H1 (cell line): ENCODE measurements around the gene CDK5RAP2. TPM values are rescaled to one million over a fixed set of nuclear protein-coding genes. Genes with fewer than 3 reads are reported as not detected.

Experiments used
- CTCF ChIA-PET: fragments of 300-600 bp; sonication (Branson Sonifier 250); formaldehyde crosslinking; loops from one replicate; lab custom pipeline; 2021; ENCODE audit not compliant: partially characterized antibody; lab: Charles Lee
- POLR2A ChIA-PET: fragments of 300-600 bp; sonication (Branson Sonifier 250); formaldehyde crosslinking; loops from one replicate; lab custom pipeline; 2021; ENCODE audit warnings: inconsistent platforms; ENCODE audit not compliant: partially characterized antibody; lab: Charles Lee
- DNase-seq, 2 experiments: peaks; one replicate each; pipeline versions ENCODE4 v3.0.0 to v3.0.0-alpha.2; 2010 to 2022; ENCODE audit warnings: low spot score in 2 of 2, low read depth in 1 of 2, mixed read lengths in 1 of 2
- FAIRE-seq: peaks from 2 replicates; lab custom pipeline; 2011; peaks lifted over from hg19 to GRCh38; lab: Jason Lieb, UNC
- H2AFZ ChIP-seq: 2 replicates; pipeline ENCODE4 v1.8.1; 2012; ENCODE audit warnings: low read length, inconsistent platforms
- H2AK5ac ChIP-seq: 2 replicates; pipeline ENCODE4 v1.6.1; 2013; ENCODE audit warnings: low read depth, low read length
- H2BK120ac ChIP-seq: replicated peaks from 2 replicates; pipeline ENCODE3; 2013; ENCODE audit warnings: low read depth, low read length, inconsistent platforms
- H2BK12ac ChIP-seq: 2 replicates; pipeline ENCODE4 v1.6.1; 2013; ENCODE audit warnings: low read depth, low read length
- H2BK15ac ChIP-seq: 2 replicates; pipeline ENCODE4 v1.6.1; 2013; ENCODE audit warnings: low read length
- H2BK20ac ChIP-seq: 2 replicates; pipeline ENCODE4 v1.6.1; 2013; ENCODE audit warnings: low read length
- H2BK5ac ChIP-seq: 2 replicates; pipeline ENCODE4 v1.6.1; 2013; ENCODE audit warnings: low read depth, low read length
- H3K14ac ChIP-seq: 2 replicates; pipeline ENCODE4 v1.6.1; 2013; ENCODE audit warnings: inconsistent platforms; ENCODE audit not compliant: insufficient read length
- H3K18ac ChIP-seq: 2 replicates; pipeline ENCODE4 v1.6.1; 2013; ENCODE audit warnings: low read length; ENCODE audit errors: extremely low read depth
- H3K23ac ChIP-seq: 2 replicates; pipeline ENCODE4 v1.6.1; 2013; ENCODE audit warnings: inconsistent platforms; ENCODE audit not compliant: insufficient read length
- H3K23me2 ChIP-seq: 2 replicates; pipeline ENCODE4 v1.6.1; 2013; ENCODE audit warnings: low read depth, low read length
- H3K27ac ChIP-seq: 2 replicates; pipeline ENCODE4 v1.6.1; 2011; ENCODE audit warnings: low read depth, low read length, inconsistent platforms
- H3K27me3 ChIP-seq, 4 experiments: replicated peaks in 1 of 4; 1 replicate in 1 of 4; 2 replicates in 3 of 4; pipeline versions ENCODE4 v1.6.1 to v1.8.1; 2011 to 2013; ENCODE audit warnings: low read length in 3 of 4, mild to moderate bottlenecking in 3 of 4, inconsistent platforms in 2 of 4, mixed read lengths in 2 of 4, moderate library complexity in 1 of 4; ENCODE audit not compliant: control insufficient read depth in 3 of 4, insufficient read depth in 3 of 4; ENCODE audit errors: extremely low read depth in 1 of 4
- H3K36me3 ChIP-seq, 4 experiments: 2 replicates each; pipeline versions ENCODE4 v1.6.1 to v1.8.1; 2011 to 2013; ENCODE audit warnings: mild to moderate bottlenecking in 4 of 4, low read length in 3 of 4, moderate library complexity in 2 of 4, control low read depth in 1 of 4, inconsistent platforms in 1 of 4; ENCODE audit not compliant: insufficient read depth in 4 of 4, control insufficient read depth in 2 of 4
- H3K4ac ChIP-seq: replicated peaks from 2 replicates; pipeline ENCODE3; 2013; ENCODE audit warnings: low read length, low read depth, mixed read lengths, inconsistent platforms; ENCODE audit not compliant: insufficient read length
- H3K4me1 ChIP-seq, 4 experiments: replicated peaks in 1 of 4; 1 replicate in 1 of 4; 2 replicates in 3 of 4; pipeline versions ENCODE4 v1.6.1 to v1.8.1; 2011 to 2013; ENCODE audit warnings: low read length in 3 of 4, inconsistent platforms in 2 of 4, mixed read lengths in 1 of 4; ENCODE audit not compliant: insufficient read depth in 4 of 4, control insufficient read depth in 3 of 4
- H3K4me2 ChIP-seq, 2 experiments: 2 replicates each; pipeline versions ENCODE4 v1.6.1 to v1.8.1; 2011 to 2013; ENCODE audit warnings: low read depth in 2 of 2, low read length in 2 of 2, control low read depth in 1 of 2, inconsistent platforms in 1 of 2, mild to moderate bottlenecking in 1 of 2; ENCODE audit not compliant: insufficient read depth in 1 of 2
- H3K4me3 ChIP-seq, 4 experiments: fragments of 200-600, 300-600 bp in 1 of 4; sonication (generic), shearing (Covaris generic), sonication (Bioruptor Twin) in 1 of 4; 2 replicates each; pipeline versions ENCODE4 v1.5.1 to v1.8.1; 2011 to 2016; ENCODE audit warnings: low read length in 4 of 4, low read depth in 3 of 4, control low read depth in 2 of 4, inconsistent platforms in 2 of 4, mild to moderate bottlenecking in 2 of 4, mixed read lengths in 1 of 4, moderate library complexity in 1 of 4; ENCODE audit not compliant: insufficient read depth in 2 of 4; ENCODE audit errors: extremely low read depth in 1 of 4
- H3K56ac ChIP-seq: replicated peaks from 2 replicates; pipeline ENCODE3; 2013; ENCODE audit warnings: low read depth, mild to moderate bottlenecking, mixed read lengths, low read length, inconsistent platforms; ENCODE audit not compliant: insufficient read length
- H3K79me1 ChIP-seq: 2 replicates; pipeline ENCODE4 v1.6.1; 2013; ENCODE audit warnings: low read depth, low read length, control low read depth
- H3K79me2 ChIP-seq, 2 experiments: 2 replicates each; pipeline versions ENCODE4 v1.6.1 to v1.8.1; 2012 to 2013; ENCODE audit warnings: low read length in 2 of 2, mild to moderate bottlenecking in 2 of 2, inconsistent platforms in 1 of 2; ENCODE audit not compliant: insufficient read depth in 2 of 2, control insufficient read depth in 1 of 2
- H3K9ac ChIP-seq, 4 experiments: replicated peaks in 1 of 4; 1 replicate in 1 of 4; 2 replicates in 3 of 4; pipeline versions ENCODE4 v1.6.1 to v1.8.1; 2011 to 2013; ENCODE audit warnings: low read depth in 3 of 4, low read length in 3 of 4, control low read depth in 2 of 4, mild to moderate bottlenecking in 2 of 4, moderate library complexity in 2 of 4, inconsistent platforms in 1 of 4; ENCODE audit errors: extremely low read depth in 1 of 4
- H3K9me3 ChIP-seq, 2 experiments: 2 replicates each; pipeline versions ENCODE4 v1.6.1 to v1.8.1; 2012 to 2013; ENCODE audit warnings: mild to moderate bottlenecking in 2 of 2, moderate library complexity in 2 of 2, control low read depth in 1 of 2, inconsistent platforms in 1 of 2, low read depth in 1 of 2, low read length in 1 of 2, mixed read lengths in 1 of 2; ENCODE audit not compliant: insufficient read depth in 2 of 2
- H4K20me1 ChIP-seq, 2 experiments: replicated peaks in 1 of 2; 2 replicates each; pipeline versions ENCODE3 to v1.8.1; 2011 to 2013; ENCODE audit warnings: inconsistent platforms in 2 of 2, low read length in 2 of 2, mild to moderate bottlenecking in 1 of 2; ENCODE audit not compliant: insufficient read depth in 2 of 2, control insufficient read depth in 1 of 2
- H4K5ac ChIP-seq: 2 replicates; pipeline ENCODE4 v1.6.1; 2013; ENCODE audit warnings: low read length, low read depth, mixed read lengths, inconsistent platforms; ENCODE audit not compliant: insufficient read length
- H4K8ac ChIP-seq: 2 replicates; pipeline ENCODE4 v1.8.0; 2013; ENCODE audit warnings: mild to moderate bottlenecking, moderate library complexity, low read length, inconsistent platforms; ENCODE audit not compliant: insufficient read depth; ENCODE audit errors: extremely low read depth
- H4K91ac ChIP-seq: replicated peaks from 2 replicates; pipeline ENCODE3; 2013; ENCODE audit warnings: low read length, mixed read lengths, inconsistent platforms; ENCODE audit not compliant: insufficient read length
- FOSL1 ChIP-seq: IDR thresholded peaks from 2 replicates; pipeline ENCODE4 v1.6.1; 2011; ENCODE audit warnings: mild to moderate bottlenecking, low read depth, low read length, moderate library complexity; ENCODE audit not compliant: insufficient read depth
- JUN ChIP-seq: IDR thresholded peaks from 2 replicates; pipeline ENCODE4 v1.6.1; 2011; ENCODE audit warnings: low read depth, mild to moderate bottlenecking, improper control_type of control experiment, low read length
- RAD21 ChIP-seq, 2 experiments: IDR thresholded peaks in 1 of 2; conservative IDR thresholded peaks in 1 of 2; 2 replicates each; pipeline ENCODE4 v1.6.1; 2011; ENCODE audit warnings: low read depth in 2 of 2, low read length in 2 of 2, improper control_type of control experiment in 1 of 2, inconsistent platforms in 1 of 2, mild to moderate bottlenecking in 1 of 2, moderate library complexity in 1 of 2
- RBBP5 ChIP-seq: IDR thresholded peaks from 2 replicates; pipeline ENCODE4 v1.7.1; 2012; ENCODE audit warnings: low read depth, mild to moderate bottlenecking, inconsistent platforms, low read length, moderate library complexity, borderline replicate concordance
- SP1 ChIP-seq: IDR thresholded peaks from 2 replicates; pipeline ENCODE4 v1.6.1; 2011; ENCODE audit warnings: low read depth, low read length
- SRF ChIP-seq: IDR thresholded peaks from 2 replicates; pipeline ENCODE4 v1.6.1; 2011; ENCODE audit warnings: mild to moderate bottlenecking, low read depth, low read length, moderate library complexity
- TBP ChIP-seq: IDR thresholded peaks from 2 replicates; pipeline ENCODE4 v1.6.1; 2011; ENCODE audit warnings: low read depth, low read length, improper control_type of control experiment
- ZNF274 ChIP-seq: IDR thresholded peaks from 2 replicates; pipeline ENCODE4 v1.7.0; 2012; ENCODE audit warnings: low read length, borderline replicate concordance; ENCODE audit errors: extremely low read depth
- WGBS, 2 experiments: shearing (Covaris generic) in 1 of 2; methylation state at CpG; one replicate each; pipeline versions ENCODE4 v1.1.6 to v1.1.7; 2013 to 2015; ENCODE audit warnings: low lambda C conversion rate in 2 of 2, mixed read lengths in 2 of 2, inconsistent platforms in 1 of 2, low coverage in 1 of 2, missing lambda C conversion rate in 1 of 2; ENCODE audit not compliant: insufficient replicate concordance in 2 of 2, insufficient coverage in 1 of 2, insufficient read length in 1 of 2; ENCODE audit errors: extremely low coverage in 1 of 2, missing lambda C conversion rate in 1 of 2; 5-methylcytosine and 5-hydroxymethylcytosine counted together
- polyA plus RNA-seq, 7 experiments: library from polyadenylated mRNA; depleted of rRNA in 3 of 7; stranded (reverse) in 5 of 7; unstranded in 2 of 7; fragments of >200 nt in 5 of 7; fragments of 200-250 nt in 2 of 7; gene quantifications; 1 replicate in 5 of 7; 2 replicates in 1 of 7; 4 replicates in 1 of 7; pipeline versions ENCODE4 v1.2.1 to v1.2.3, GENCODE V29; 2011 to 2013; ENCODE audit warnings: missing spikeins in 2 of 7, mixed read lengths in 2 of 7
- total RNA-seq: library from RNA; stranded (reverse); fragmentation: NEBNext Ultra II Directional; extraction: Animal tissue kit (Norgen Biotek cat#: 25700); gene quantifications from 2 replicates; pipeline ENCODE4 v1.2.1, GENCODE V29; 2021

CDK5RAP2 gene
- total and polyA plus RNA-seq, 2 of the 8 experiments (the other 6 are each of a cell fraction or from before 2014, with no cell fraction given), result 19.8 to 49.4 TPM

DNA sequence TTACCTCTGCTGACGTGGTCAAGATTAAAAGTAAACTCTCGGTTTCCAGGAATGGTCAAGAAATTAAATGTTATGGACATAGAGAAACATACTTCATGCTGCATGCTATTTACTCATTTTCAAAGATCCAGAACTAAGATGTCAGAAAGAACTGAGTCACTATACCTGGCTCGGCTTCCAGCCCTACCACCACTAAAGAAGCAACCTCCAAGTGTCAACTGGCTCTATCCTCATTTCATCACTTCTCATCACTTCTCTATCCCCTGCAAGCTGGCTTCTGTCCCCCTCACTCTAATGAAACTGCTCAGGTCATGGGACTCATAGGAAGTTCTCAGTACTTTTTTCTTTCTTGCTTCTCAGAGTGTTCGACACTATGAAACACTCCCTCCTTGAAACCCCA lies 116.2 kb downstream of the CDK5RAP2 start:
- Histone ChIP-seq H3K36me3 (peaks cover 0 to 15% (median 11%) of the 10 kb centered on the region in 4 experiments; a peak in 6 of 8 replicates), H3K27me3 (no peaks in the 10 kb centered on the region), H3K56ac (no peak overlapping the region), H3K4ac (no peak overlapping the region), H3K14ac (no peak overlapping the region), H2AFZ (no peak overlapping the region), H4K91ac (no peak overlapping the region), H3K79me1 (no peaks in the 10 kb centered on the region; the same call in 1 of the 2 replicates)
- CTCF ChIA-PET, result interaction anchor here (1.0 to 3.2 kb wide), 4 partner anchors 10 to 42 kb away, joined by 3 to 9 read pairs (median 4); no protein-coding TSS in a partner anchor
- FAIRE-seq, result no peak
- TF ChIP-seq RAD21 (IDR thresholded peaks at IDR 0.05 in 1 of 2, conservative IDR thresholded peaks at IDR 0.05 in 1 of 2; ENCODE audit: low read depth in 2 of 2, low read length in 2 of 2) (no peak), FOSL1 (no peak), ZNF274 (no peak), JUN (no peak), SP1 (no peak), SRF (no peak), TBP (no peak), RBBP5 (no peak)
- TF ChIP-seq, all 59 proteins: peak for 0
- peaks cover 0 to 1% of the 10 kb centered on the region in 2 experiments for H4K20me1 ChIP-seq
- 94% methylated on average over 4 of the region's 4 CpGs; no CpG with 5 or more reads in 1 of the 2 experiments for WGBS, 2 experiments
- no peak overlapping the region for H3K27ac ChIP-seq
- no peak overlapping the region for H3K23ac ChIP-seq
- H4K5ac ChIP-seq, result no peak overlapping the region
- DNase-seq, result no peak
- H2BK12ac ChIP-seq, result no peak overlapping the region
- H2BK5ac ChIP-seq, result no peak overlapping the region
- peaks cover 0 to 3% (median 0%) of the 10 kb centered on the region in 4 experiments; a peak in 1 of 7 replicates for H3K4me1 ChIP-seq
- no peak overlapping the region for H2BK20ac ChIP-seq
- no peak overlapping the region for H3K4me2 ChIP-seq
- no peak overlapping the region for H2AK5ac ChIP-seq
- H3K18ac ChIP-seq, result no peak overlapping the region
- no peak overlapping the region for H3K4me3 ChIP-seq
- no peak overlapping the region for H4K8ac ChIP-seq
- no peak overlapping the region for H3K9ac ChIP-seq
- no peak overlapping the region for H2BK15ac ChIP-seq
- no peaks in the 10 kb centered on the region for H3K9me3 ChIP-seq
- H3K23me2 ChIP-seq, result no peaks in the 10 kb centered on the region; the same call in 1 of the 2 replicates
- no peak overlapping the region for H2BK120ac ChIP-seq
- POLR2A ChIA-PET, result no interaction called here
- H3K79me2 ChIP-seq, result no peaks in the 10 kb centered on the region
